GM12878 (cell line): ENCODE data around the gene PIR. TPM values are rescaled to one million over a fixed set of nuclear protein-coding genes. Genes with fewer than 3 reads are reported as not detected.

ENCODE experiments used
- ATAC-seq: fragments of 200-7000 bp; cut with Tn5 transposase; 3 replicates; pipeline ENCODE4 v1.9.1; 2020; ENCODE audit warnings: mild to moderate bottlenecking, moderate library complexity
- BruUV-seq: library from RNA; stranded (reverse); fragments of 400-500 nt; replicated peaks from 2 replicates; lab custom pipeline; 2021; lab: Mats Ljungman, UMichigan
- CTCF ChIA-PET: fragments of 300-600 bp; sonication (Branson Sonifier 250); formaldehyde crosslinking; extraction: SDS; loops from one replicate; lab custom pipeline; 2021; ENCODE audit warnings: inconsistent platforms; lab: Yijun Ruan, JAX
- POLR2A ChIA-PET: fragments of 350-600 bp; formaldehyde crosslinking; extraction: SDS; loops from one replicate; lab custom pipeline; 2021; ENCODE audit warnings: inconsistent platforms; lab: Charles Lee
- RAD21 ChIA-PET: fragments of 300-600 bp; sonication (Branson Sonifier 250); formaldehyde crosslinking; loops from one replicate; lab custom pipeline; 2023; ENCODE audit warnings: antibody characterized with exemption; ENCODE audit not compliant: unreplicated experiment; lab: Charles Lee
- SMC1A ChIA-PET: fragments of 300-600 bp; sonication (Branson Sonifier 250); formaldehyde crosslinking; loops from one replicate; lab custom pipeline; 2023; ENCODE audit not compliant: unreplicated experiment, uncharacterized antibody; lab: Charles Lee
- DNase-seq: peaks from one replicate; pipeline ENCODE4 v3.0.0-alpha.2; 2011; ENCODE audit warnings: low read depth, low spot score
- FAIRE-seq: peaks from 3 replicates; lab custom pipeline; 2011; peaks lifted over from hg19 to GRCh38; lab: Jason Lieb, UNC
- H2AFZ ChIP-seq: 2 replicates; pipeline ENCODE4 v1.6.0; 2011; ENCODE audit warnings: low read depth, low read length, control low read depth; ENCODE audit not compliant: control insufficient read depth
- H3K27ac ChIP-seq: 2 replicates; pipeline ENCODE4 v1.5.1; 2011; ENCODE audit warnings: control low read depth; ENCODE audit not compliant: control insufficient read depth, insufficient read depth
- H3K27me3 ChIP-seq, 2 experiments: replicated peaks in 1 of 2; 2 replicates each; pipeline versions ENCODE4 v1.6.0 to v1.6.1; 2011; ENCODE audit warnings: low read length in 1 of 2; ENCODE audit not compliant: control insufficient read depth in 2 of 2, insufficient read depth in 2 of 2
- H3K36me3 ChIP-seq, 2 experiments: 2 replicates each; pipeline ENCODE4 v1.5.1; 2011; ENCODE audit warnings: low read length in 1 of 2; ENCODE audit not compliant: control insufficient read depth in 2 of 2, insufficient read depth in 2 of 2
- H3K4me1 ChIP-seq: 2 replicates; pipeline ENCODE4 v1.6.1; 2011; ENCODE audit warnings: mild to moderate bottlenecking, low read length, moderate library complexity, mixed read lengths; ENCODE audit not compliant: control insufficient read depth, insufficient read depth
- H3K4me2 ChIP-seq: 2 replicates; pipeline ENCODE4 v1.6.0; 2011; ENCODE audit warnings: control low read depth; ENCODE audit not compliant: control insufficient read depth, insufficient read depth
- H3K4me3 ChIP-seq: fragments of 200-600 bp; sonication (generic); 2 replicates; pipeline ENCODE4 v1.5.1; 2016
- H3K79me2 ChIP-seq: 2 replicates; pipeline ENCODE4 v1.6.0; 2011; ENCODE audit warnings: low read length; ENCODE audit not compliant: control insufficient read depth, insufficient read depth
- H3K9ac ChIP-seq: 2 replicates; pipeline ENCODE4 v1.8.0; 2011; ENCODE audit warnings: low read length, control low read depth, mixed read lengths; ENCODE audit not compliant: control insufficient read depth, insufficient read depth
- H3K9me3 ChIP-seq: replicated peaks from 3 replicates; pipeline ENCODE4 v1.5.1; 2011; ENCODE audit warnings: mild to moderate bottlenecking, low read length; ENCODE audit not compliant: control insufficient read depth, insufficient read depth
- H4K20me1 ChIP-seq: 2 replicates; pipeline ENCODE4 v1.6.0; 2011; ENCODE audit not compliant: control insufficient read depth, insufficient read depth
- BHLHE40 ChIP-seq, 2 experiments: fragments of 450-650 bp in 1 of 2; IDR thresholded peaks; 2 replicates each; pipeline ENCODE4 v1.6.1; 2011 to 2017; ENCODE audit warnings: low read depth in 2 of 2, borderline replicate concordance in 1 of 2, improper control_type of control experiment in 1 of 2, low read length in 1 of 2, mild to moderate bottlenecking in 1 of 2
- CUX1 ChIP-seq: IDR thresholded peaks from 2 replicates; pipeline ENCODE4 v1.6.1; 2012; ENCODE audit warnings: improper control_type of control experiment, low read depth, low read length; ENCODE audit not compliant: insufficient replicate concordance
- HDAC2 ChIP-seq: fragments of 200-600 bp; sonication (generic); IDR thresholded peaks from 2 replicates; pipeline ENCODE4 v1.6.1; 2017
- JUNB ChIP-seq: IDR thresholded peaks from 2 replicates; pipeline ENCODE4 v1.6.1; 2016; ENCODE audit warnings: antibody characterized with exemption, mild to moderate bottlenecking
- JUND ChIP-seq: IDR thresholded peaks from 2 replicates; pipeline ENCODE4 v1.6.1; 2012; ENCODE audit warnings: low read depth, mild to moderate bottlenecking, low read length, improper control_type of control experiment, moderate library complexity
- MAX ChIP-seq: IDR thresholded peaks from 2 replicates; pipeline ENCODE4 v1.6.1; 2012; ENCODE audit warnings: low read depth, low read length, improper control_type of control experiment
- MEF2A ChIP-seq: IDR thresholded peaks from 2 replicates; pipeline ENCODE4 v1.6.1; 2011; ENCODE audit warnings: low read depth, mild to moderate bottlenecking, low read length, moderate library complexity; ENCODE audit not compliant: insufficient read depth
- NFIC ChIP-seq: IDR thresholded peaks from 2 replicates; pipeline ENCODE4 v1.6.1; 2012; ENCODE audit warnings: low read depth, mild to moderate bottlenecking, inconsistent platforms, low read length, moderate library complexity
- PAX5 ChIP-seq: IDR thresholded peaks from 2 replicates; pipeline ENCODE4 v1.6.1; 2011; ENCODE audit warnings: low read depth, low read length, borderline replicate concordance
- PML ChIP-seq: IDR thresholded peaks from 2 replicates; pipeline ENCODE4 v1.6.1; 2012; ENCODE audit warnings: low read length, inconsistent platforms
- POLR2AphosphoS5 ChIP-seq: IDR thresholded peaks from 2 replicates; pipeline ENCODE4 v1.6.1; 2011; ENCODE audit warnings: mild to moderate bottlenecking, low read length, inconsistent platforms
- POU2F2 ChIP-seq: IDR thresholded peaks from 3 replicates; pipeline ENCODE4 v1.6.1; 2011; ENCODE audit warnings: low read depth, mild to moderate bottlenecking, low read length, borderline replicate concordance
- RBBP5 ChIP-seq: fragments of 200-600 bp; sonication (generic); conservative IDR thresholded peaks from 2 replicates; pipeline ENCODE4 v1.6.1; 2016
- WGBS: methylation state at CpG from one replicate; pipeline ENCODE4 v1.1.6; 2016; ENCODE audit warnings: low lambda C conversion rate; ENCODE audit not compliant: insufficient replicate concordance, insufficient coverage; ENCODE audit errors: missing lambda C conversion rate; 5-methylcytosine and 5-hydroxymethylcytosine counted together
- in situ Hi-C: fragments of 300-500 bp; cut with MboI; formaldehyde crosslinking; loops from 9 replicates; pipeline ENCODE4 v1.14.3; 2018; ENCODE audit warnings: mixed read lengths
- intact Hi-C: fragments of 100-400 bp; cut with micrococcal nuclease; formaldehyde crosslinking; loops from one replicate; pipeline ENCODE4 v1.14.2; 2022; ENCODE audit not compliant: unreplicated experiment
- polyA plus RNA-seq, 11 experiments: library from polyadenylated mRNA; depleted of rRNA in 4 of 11; unstranded in 6 of 11; stranded (reverse) in 5 of 11; fragments of >200 nt; fragmentation: Nextera tagmentation in 4 of 11; fragmentation: Illumina TruSeq in 1 of 11; extraction: Ambion mirVana in 4 of 11; extraction: Trizol in 1 of 11; gene quantifications; 1 replicate in 1 of 11; 2 replicates in 10 of 11; pipeline versions ENCODE4 v1.2.1 to v1.2.3, GENCODE V29; 2011 to 2016; ENCODE audit warnings: inconsistent platforms in 2 of 11, missing spikeins in 2 of 11, low read depth in 1 of 11
- total RNA-seq, 4 experiments: library from RNA; depleted of rRNA in 3 of 4; stranded (reverse); fragments of >200 nt in 3 of 4; fragmentation: Illumina TruSeq in 1 of 4; extraction: Trizol in 1 of 4; gene quantifications; 2 replicates each; pipeline versions ENCODE4 v1.2.1 to v1.2.3, GENCODE V29; 2013 to 2021

Gene PIR
- total and polyA plus RNA-seq, 10 of the 15 experiments (the other 5 are each of a cell fraction or from before 2014, with no cell fraction given), result 3.8 to 16.5 (median 7.3) TPM

- ATAC-seq (no peak), FAIRE-seq (no peak), DNase-seq (no peak)
- Histone ChIP-seq H3K36me3 (no peaks in the 10 kb centered on the region), H3K27ac (no peak overlapping the region), H3K4me3 (no peak overlapping the region), H3K27me3 (no peaks in the 10 kb centered on the region), H2AFZ (no peak overlapping the region), H4K20me1 (no peaks in the 10 kb centered on the region), H3K79me2 (no peaks in the 10 kb centered on the region), H3K4me1 (no peaks in the 10 kb centered on the region), H3K9me3 (no peaks in the 10 kb centered on the region), H3K9ac (no peak overlapping the region), H3K4me2 (no peak overlapping the region)
- SMC1A ChIA-PET, result interaction anchor here (1.0 kb wide), 1 partner anchor 10 kb away, joined by 3 read pairs; no protein-coding TSS in a partner anchor
- CTCF ChIA-PET, result interaction anchor here (0.6 to 1.3 kb wide), 2 partner anchors 42 to 99 kb away, joined by 3 read pairs; no protein-coding TSS in a partner anchor
- BruUV-seq, result no TSS peak
- intact Hi-C loops (no loop called here), in situ Hi-C loops (no loop called here)
- POLR2A ChIA-PET, result no interaction called here
- 35% methylated on average over 5 of the region's 5 CpGs for WGBS
- TF ChIP-seq JUNB (no peak), JUND (no peak), CUX1 (no peak), MAX (no peak), BHLHE40 (IDR thresholded peaks at IDR 0.05; ENCODE audit: borderline replicate concordance in 1 of 2, low read depth in 2 of 2, low read length in 1 of 2) (no peak), MEF2A (no peak), PAX5 (no peak), RBBP5 (no peak), PML (no peak), POLR2AphosphoS5 (no peak), NFIC (no peak), POU2F2 (no peak), HDAC2 (no peak)
- RAD21 ChIA-PET, result no interaction called here
Measured at GRCh38 chrX:15448010-15448639, 45.0 kb downstream of the PIR start.
